GM18526 (cell line): ENCODE data around the gene RFC1.

Experiments
- POLR2A ChIP-seq: IDR thresholded peaks from 3 replicates; pipeline ENCODE4 v1.6.1; 2011; ENCODE audit not compliant: insufficient read length; ENCODE audit errors: extremely low read depth

Gene RFC1, protein sequence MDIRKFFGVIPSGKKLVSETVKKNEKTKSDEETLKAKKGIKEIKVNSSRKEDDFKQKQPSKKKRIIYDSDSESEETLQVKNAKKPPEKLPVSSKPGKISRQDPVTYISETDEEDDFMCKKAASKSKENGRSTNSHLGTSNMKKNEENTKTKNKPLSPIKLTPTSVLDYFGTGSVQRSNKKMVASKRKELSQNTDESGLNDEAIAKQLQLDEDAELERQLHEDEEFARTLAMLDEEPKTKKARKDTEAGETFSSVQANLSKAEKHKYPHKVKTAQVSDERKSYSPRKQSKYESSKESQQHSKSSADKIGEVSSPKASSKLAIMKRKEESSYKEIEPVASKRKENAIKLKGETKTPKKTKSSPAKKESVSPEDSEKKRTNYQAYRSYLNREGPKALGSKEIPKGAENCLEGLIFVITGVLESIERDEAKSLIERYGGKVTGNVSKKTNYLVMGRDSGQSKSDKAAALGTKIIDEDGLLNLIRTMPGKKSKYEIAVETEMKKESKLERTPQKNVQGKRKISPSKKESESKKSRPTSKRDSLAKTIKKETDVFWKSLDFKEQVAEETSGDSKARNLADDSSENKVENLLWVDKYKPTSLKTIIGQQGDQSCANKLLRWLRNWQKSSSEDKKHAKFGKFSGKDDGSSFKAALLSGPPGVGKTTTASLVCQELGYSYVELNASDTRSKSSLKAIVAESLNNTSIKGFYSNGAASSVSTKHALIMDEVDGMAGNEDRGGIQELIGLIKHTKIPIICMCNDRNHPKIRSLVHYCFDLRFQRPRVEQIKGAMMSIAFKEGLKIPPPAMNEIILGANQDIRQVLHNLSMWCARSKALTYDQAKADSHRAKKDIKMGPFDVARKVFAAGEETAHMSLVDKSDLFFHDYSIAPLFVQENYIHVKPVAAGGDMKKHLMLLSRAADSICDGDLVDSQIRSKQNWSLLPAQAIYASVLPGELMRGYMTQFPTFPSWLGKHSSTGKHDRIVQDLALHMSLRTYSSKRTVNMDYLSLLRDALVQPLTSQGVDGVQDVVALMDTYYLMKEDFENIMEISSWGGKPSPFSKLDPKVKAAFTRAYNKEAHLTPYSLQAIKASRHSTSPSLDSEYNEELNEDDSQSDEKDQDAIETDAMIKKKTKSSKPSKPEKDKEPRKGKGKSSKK

GRCh38 chr4:39365830-39366771, at the start of gene RFC1:
TSS of gene RFC1 (minus strand) at chr4:39366362. CDS start at chr4:39366241, 121 bp downstream.
- TF ChIP-seq POLR2A = peak; percentile 67

GRCh38 chr4:39415678-39416283, 49.6 kb upstream of the RFC1 start:
- no peak for TF ChIP-seq POLR2A

DNA sequence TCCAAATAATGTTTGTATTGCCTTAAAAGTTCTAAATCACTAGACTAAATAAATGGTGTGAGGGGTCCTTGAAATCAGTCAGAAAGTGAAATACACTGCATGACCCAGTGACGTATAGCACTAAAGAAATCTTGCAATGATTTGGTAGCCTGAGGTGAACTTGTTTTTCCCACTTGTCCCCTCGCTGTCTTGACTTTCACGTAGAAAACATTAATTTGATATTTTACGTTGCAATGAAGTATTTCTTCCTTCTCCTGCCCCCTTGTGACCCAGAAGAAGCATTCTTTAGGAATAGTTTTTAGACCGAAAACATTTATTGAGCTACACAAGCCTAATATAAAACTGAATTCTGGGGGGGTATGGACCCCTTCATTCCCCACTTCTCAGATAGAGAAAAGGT, 44.3 kb upstream of the RFC1 start:
- no peak for TF ChIP-seq POLR2A

DNA sequence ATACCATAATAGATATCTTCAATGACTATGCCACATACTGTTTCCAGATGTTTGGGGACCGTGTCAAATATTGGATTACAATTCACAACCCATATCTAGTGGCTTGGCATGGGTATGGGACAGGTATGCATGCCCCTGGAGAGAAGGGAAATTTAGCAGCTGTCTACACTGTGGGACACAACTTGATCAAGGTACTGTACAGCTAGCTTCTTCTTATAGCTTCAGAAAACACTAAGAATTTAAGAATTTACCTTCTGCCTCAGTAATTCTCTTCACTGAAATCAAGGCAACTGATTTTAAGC, 41.4 kb upstream of the RFC1 start:
- TF ChIP-seq POLR2A = no peak

GRCh38 chr4:39406763-39407583, 40.8 kb upstream of the RFC1 start, which contains the start of gene KLB:
TSS of gene KLB (plus strand) at chr4:39406930. CDS start at chr4:39406950, 20 bp downstream.
- no peak for TF ChIP-seq POLR2A

DNA sequence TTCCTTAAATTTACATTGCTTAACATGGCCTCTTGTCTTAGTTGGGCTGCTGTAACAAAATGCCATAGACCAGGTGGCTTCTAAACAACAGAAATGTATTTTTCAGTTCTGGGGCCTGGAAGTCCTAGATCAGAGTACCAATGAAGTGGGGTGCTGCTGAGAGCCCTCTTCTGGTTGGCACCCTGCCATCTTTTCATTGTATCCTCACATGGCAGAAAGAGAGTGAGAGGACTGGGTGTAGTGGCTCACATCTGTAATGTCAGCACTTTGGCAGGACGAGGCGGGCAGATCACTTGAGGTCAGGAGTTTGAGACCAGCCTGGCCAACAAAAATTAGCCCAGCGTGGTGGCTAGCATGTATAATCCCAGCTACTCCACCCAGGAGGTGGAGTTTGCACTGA, 28.5 kb upstream of the RFC1 start:
- TF ChIP-seq POLR2A = no peak

DNA sequence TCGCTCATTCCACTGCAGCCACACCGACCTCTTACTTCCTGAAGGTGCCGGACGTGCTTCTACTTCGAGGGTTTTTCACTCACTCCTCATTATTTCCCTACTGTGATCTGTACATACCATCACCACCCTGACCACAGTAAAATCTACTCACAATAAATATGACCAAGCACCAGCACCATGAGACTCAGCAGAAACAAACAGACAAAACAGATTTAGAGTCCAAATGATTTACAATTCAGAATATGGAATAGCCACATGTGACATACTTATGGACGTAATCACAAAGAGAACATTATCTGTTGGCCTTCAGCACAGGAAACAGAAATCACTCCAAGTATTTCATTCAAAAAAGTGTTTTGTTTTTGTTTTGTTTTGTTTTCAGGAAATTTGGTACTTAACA, 24.4 kb upstream of the RFC1 start:
- no peak for TF ChIP-seq POLR2A

DNA sequence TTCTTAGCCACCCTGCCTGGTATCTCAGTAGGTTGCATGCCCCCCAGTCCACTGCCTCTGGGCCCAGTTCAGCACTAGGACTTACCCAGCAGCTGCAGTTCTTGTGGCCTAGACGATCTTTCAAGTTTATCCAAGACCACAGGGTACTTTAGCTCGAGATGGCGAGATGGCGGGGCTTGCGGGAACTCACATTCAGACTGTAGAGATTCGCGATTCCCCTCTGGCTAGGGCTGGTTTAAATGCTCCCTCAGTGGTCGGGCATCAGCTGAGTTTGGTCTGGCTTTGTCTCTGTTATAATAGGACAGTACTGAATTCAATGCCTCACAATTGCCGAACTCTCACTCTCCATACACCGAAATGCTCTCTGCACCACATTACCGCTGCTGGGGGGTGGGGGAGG, 18.4 kb upstream of the RFC1 start:
- TF ChIP-seq POLR2A = no peak

- no peak for TF ChIP-seq POLR2A
Observed at GRCh38 chr4:39383690-39384089, 17.5 kb upstream of the RFC1 start.

DNA sequence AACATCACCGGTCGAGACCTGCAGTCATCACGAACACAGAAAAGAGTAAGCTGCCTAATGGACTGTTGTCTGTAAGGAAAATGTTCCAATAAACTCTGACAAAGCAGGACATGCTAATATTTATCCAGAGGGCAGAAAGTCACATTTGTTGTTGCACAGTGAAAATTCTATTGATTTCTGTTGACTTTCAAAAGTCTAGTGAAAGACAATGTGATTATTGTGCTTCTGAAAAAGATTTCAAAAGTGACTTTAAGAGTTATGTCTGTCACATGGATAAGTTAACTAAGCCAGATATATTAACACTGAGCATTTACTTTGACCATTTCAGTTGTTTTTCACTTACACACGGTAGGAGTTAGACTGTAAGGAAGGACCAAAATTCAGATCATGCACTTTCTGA, 9.3 kb upstream of the RFC1 start:
- no peak for TF ChIP-seq POLR2A

- TF ChIP-seq POLR2A = no peak
Observed at GRCh38 chr4:39369301-39369700, 3.1 kb upstream of the RFC1 start.

GRCh38 chr4:39367166-39367565, 1.0 kb upstream of the RFC1 start:
- no peak for TF ChIP-seq POLR2A

GRCh38 chr4:39365360-39365759, 802 bp downstream of the RFC1 start:
- no peak for TF ChIP-seq POLR2A

DNA sequence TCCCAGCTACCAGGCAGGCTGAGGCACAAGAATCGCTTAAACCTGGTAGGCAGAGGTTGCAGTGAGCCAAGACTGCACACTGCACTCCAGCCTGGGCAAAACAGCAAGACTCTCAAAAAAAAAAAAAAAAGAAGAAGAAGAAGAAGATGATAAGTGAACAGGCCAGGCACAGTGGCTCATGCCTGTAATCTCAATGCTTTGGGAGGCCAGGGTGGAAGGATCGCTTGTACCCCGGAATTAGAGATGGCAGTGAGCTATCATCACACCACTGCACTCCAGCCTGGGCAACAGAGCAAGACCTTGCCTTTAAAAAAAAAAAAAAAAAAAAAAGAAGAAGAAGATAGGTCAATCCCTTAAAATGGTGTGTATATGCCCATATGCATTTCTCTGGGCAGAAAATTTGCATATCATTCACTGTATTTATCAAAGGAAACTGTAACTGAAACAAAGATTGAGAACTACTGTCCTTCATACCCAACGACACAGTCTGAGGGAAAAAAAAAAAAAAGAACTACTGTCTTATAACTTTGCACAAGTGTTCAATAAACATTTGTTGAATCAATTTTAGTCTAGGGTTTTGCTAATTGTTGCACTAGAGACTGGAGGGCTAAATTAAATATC, 2.3 kb downstream of the RFC1 start:
- no peak for TF ChIP-seq POLR2A
